GM19238 (cell line): ENCODE measurements around the gene RTN1.

Experiments used
- DNase-seq: peaks from one replicate; pipeline ENCODE4 v3.0.0; 2011; ENCODE audit warnings: low spot score; ENCODE audit not compliant: insufficient read length

The RTN1 gene, protein sequence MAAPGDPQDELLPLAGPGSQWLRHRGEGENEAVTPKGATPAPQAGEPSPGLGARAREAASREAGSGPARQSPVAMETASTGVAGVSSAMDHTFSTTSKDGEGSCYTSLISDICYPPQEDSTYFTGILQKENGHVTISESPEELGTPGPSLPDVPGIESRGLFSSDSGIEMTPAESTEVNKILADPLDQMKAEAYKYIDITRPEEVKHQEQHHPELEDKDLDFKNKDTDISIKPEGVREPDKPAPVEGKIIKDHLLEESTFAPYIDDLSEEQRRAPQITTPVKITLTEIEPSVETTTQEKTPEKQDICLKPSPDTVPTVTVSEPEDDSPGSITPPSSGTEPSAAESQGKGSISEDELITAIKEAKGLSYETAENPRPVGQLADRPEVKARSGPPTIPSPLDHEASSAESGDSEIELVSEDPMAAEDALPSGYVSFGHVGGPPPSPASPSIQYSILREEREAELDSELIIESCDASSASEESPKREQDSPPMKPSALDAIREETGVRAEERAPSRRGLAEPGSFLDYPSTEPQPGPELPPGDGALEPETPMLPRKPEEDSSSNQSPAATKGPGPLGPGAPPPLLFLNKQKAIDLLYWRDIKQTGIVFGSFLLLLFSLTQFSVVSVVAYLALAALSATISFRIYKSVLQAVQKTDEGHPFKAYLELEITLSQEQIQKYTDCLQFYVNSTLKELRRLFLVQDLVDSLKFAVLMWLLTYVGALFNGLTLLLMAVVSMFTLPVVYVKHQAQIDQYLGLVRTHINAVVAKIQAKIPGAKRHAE

GRCh38 chr14:59870277-59871165 lies at the start of gene RTN1:
TSS of gene RTN1 (minus strand) at chr14:59870776. CDS start at chr14:59870630, 146 bp downstream.
- peak; percentile 9 for DNase-seq

DNA sequence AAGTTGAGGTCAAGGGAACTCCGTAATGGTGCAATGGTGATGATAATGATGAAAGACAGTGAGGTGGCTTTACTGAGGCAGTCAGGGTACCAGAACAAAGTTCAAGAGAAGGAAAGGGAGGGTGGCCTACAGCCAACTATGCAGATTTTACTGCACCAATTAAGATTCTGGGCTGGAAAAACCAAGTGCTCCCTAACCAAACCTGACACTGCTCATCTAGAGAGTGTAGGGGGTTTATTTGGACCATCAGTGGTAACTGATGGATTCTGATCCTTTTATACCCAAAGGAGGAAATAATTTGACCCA lies 49.8 kb upstream of the RTN1 start:
- no peak for DNase-seq

GRCh38 chr14:59919570-59920377 lies 49.2 kb upstream of the RTN1 start, which contains the start of gene LRRC9:
TSS of gene LRRC9 (plus strand) at chr14:59920144.
- DNase-seq, result no peak

GRCh38 chr14:59918824-59919569 lies 48.4 kb upstream of the RTN1 start:
- no peak for DNase-seq

GRCh38 chr14:59913187-59913586 lies 42.6 kb upstream of the RTN1 start:
- DNase-seq, result no peak

GRCh38 chr14:59912443-59912842 lies 41.9 kb upstream of the RTN1 start:
- no peak for DNase-seq

DNA sequence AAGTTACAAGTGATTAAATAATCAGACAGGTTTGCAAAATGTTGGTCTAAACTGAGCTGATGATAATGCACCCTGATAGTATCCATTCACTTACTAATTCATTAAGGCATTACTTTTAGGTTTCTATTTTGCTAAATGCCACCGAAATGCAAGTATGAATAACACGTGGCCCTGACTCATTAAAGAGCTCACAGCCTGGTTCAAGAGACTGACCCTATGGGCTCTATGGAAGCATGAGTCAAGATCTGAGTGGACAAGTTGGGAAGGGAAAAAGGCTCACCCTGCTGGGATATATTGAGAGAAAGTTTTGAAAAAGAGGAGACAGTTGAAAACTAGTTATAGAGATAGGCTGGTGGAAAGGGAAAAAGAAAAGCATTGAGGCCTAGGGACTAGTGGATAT lies 34.6 kb upstream of the RTN1 start:
- no peak for DNase-seq

- no peak for DNase-seq
Measured at GRCh38 chr14:59904184-59904583, 33.6 kb upstream of the RTN1 start.

GRCh38 chr14:59900556-59900955 lies 30.0 kb upstream of the RTN1 start:
- DNase-seq, result no peak

DNA sequence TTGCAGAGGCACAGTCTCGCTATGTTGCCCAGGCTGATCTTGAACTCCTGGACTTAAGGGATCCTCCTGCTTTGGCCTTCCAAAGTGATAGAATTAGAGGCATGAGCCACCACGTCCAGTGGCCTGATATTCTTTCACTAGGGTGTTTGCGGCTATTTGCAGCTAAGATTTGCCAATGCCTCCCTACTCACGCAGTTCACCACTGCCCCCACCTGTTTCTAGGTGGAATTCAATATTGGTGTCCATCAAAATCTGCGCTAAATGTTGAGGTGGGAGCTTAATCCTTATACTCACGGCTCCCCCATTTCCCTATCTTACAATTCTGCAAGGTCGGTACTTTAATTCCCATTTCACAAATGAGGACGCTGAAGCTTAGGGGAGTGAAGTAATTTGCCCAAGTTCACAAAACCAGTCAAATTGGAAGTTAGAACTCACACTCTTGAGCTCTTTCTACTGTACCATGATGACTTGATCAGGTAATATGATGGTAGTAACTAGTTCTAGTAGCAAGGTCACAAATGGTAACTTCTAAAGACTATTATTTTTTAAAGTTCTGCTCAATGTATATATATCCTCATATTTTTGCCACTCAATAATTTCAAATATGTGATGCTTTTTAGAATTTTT lies 27.3 kb upstream of the RTN1 start:
- DNase-seq, result no peak

- DNase-seq, result no peak
Measured at GRCh38 chr14:59895721-59896120, 25.1 kb upstream of the RTN1 start.

GRCh38 chr14:59890676-59891075 lies 20.1 kb upstream of the RTN1 start:
- no peak for DNase-seq

DNA sequence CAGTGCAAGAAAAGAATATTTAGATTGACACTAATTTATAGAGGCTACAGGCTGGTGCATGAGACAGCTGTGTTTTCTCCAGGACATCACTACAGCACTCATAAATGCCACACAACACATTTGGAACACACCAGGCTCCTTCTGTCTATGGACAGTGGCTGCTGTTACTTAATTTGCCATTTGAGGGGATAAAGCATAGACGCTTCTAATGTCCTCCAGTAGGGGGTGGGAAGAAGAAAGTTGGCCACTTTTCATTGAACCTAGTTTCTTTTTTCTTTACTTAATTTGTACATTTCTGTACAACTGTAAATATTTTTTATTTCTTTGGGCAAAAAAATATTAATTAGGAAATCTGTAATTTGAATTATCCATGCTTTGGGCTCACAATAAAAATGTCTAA lies 12.4 kb upstream of the RTN1 start:
- no peak for DNase-seq

DNA sequence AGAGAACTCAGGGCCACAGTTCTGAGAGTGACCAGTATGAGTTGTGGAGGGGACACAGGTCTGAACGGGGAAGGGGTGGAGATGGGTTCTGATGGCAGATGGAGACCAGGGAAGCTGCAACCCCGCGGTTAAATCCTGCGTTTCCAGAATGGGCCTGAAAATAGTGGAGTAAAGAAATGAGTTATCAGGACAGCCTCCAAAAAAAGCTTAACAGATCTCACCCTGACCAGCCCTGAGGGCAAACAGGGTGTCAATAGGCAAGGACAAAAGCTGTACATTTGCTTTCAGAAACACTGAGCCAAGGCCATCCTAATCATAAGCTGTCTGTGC lies 555 bp upstream of the RTN1 start:
- no peak for DNase-seq

DNA sequence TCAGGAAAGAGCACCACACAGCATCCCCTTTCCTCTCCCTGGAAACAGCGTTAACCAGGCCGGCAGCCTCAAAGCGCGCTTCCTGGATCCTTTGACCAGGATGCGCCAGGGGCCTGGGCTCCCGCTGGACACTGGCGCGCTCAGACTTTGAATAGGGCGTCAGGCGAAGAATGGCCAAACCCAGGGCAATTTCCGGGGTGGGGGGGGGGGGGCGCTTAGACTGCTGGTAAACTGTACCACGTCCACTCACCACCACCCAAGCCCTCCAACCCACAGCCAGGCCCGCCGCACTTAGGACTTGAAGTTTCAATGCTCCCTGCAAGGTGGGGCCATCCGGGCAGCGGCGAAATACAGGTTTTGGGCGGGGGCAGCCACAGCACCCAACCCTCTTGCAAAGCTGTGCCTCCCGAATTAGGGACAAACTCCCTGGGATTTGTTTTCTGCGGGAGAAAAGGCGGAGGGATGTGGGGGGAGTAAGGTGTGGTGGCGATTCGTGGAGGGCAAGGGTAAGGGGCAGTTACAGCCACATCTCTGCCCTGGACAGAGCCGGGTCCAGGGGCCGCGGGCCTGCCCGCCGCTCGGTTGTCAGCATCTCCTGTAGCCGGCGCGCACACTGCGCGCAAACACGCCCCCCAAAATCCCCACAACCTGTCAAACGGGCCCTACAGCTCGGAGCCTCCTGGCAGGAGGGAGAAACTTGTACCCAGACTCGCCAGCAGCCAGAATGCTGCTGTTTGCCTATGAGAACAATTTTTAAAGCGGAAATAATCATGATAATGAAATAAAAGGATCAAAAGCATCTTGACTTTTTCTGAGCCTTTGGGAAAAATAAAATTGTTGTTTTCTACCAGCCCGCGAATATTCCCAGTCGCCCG lies 958 bp downstream of the RTN1 start:
- DNase-seq, result no peak

GRCh38 chr14:59868021-59868420 lies 2.6 kb downstream of the RTN1 start:
- no peak for DNase-seq

DNA sequence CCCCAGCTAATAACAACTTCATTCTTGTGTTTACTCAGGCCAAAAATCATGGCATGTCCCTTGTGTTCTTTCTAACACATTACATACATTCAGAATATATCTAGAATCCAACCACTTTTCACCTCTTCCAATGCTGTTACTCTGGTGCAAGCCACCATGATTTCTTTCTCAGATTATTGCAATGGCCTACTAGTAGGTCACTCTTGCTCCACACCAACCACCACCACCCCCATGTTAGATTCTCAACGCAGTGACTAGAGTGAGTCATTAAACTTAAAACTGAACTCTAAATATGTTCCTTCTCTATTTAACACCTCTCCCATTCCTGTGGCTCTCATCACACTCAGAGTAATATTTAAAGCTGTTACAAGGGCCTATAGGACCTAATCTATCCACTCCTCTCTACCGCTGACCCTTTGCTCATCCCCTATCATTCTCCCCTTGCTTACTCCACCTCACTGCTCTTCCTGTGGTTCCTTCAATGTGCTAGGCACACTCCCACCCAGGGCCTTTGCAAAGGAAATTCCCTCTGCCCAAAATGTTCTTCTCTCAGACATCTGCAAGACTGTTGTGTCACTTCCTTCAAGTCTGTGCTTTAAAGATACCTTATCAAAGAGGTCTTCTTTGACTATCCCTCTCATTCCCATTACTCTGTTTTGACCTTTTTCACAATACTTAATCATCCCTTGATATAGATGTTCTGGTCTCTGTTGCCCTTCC lies 6.6 kb downstream of the RTN1 start:
- no peak for DNase-seq

DNA sequence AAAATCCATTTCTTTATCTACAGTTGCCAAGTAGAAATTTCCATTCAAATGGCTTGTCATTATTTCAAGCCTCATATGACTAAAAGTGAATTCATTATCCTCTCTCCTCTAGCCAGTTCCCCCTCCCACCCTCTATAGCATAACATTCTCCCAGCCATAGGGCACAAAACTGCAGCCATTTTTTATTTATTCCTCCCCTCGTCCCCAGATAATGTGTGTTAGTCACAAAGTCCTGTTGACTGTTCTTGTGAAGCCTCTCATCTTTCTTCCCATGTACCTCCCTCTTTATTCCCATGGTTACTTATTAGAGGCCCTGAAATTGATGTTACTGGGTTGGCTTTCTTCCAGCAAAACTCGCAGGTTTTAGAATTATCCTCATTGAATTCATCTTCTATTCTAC lies 13.2 kb downstream of the RTN1 start:
- DNase-seq, result no peak
